ENCODE measurements around the gene SFXN2.

GRCh38 chr10:102753718-102754117 is 39.3 kb downstream of the SFXN2 start:
- TF ChIP-seq CTCF (IDR thresholded peaks at IDR 0.05; ENCODE audit: insufficient read depth, low read depth, low read length) (no peak), EZH2 (IDR thresholded peaks at IDR 0.05; ENCODE audit: insufficient read depth, low read length) (no peak)
